ENCODE measurements around the gene SOST.
"Not testable (repeated sequence)": the region's sequence is repeated elsewhere in the genome, so short reads cannot be mapped to it uniquely, and the experiment has no call there.

Gene SOST

DNA sequence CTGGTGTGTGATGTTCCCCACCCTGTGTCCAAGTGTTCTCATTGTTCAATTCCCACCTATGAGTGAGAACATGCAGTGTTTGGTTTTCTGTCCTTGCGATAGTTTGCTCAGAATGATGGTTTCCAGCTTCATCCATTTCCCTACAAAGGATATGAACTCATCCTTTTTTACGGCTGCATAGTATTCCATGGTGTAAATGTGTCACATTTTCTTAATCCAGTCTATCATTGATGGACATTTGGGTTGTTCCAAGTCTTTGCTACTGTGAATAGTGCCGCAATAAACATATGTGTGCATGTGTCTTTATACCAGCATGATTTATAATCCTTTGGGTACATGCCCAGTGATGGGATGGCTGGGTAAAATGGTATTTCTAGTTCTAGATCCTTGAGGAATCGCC is 34.1 kb upstream of the SOST start:
- not testable (repeated sequence) for H3K4me2 ChIP-seq (ENCODE audit: low read length, poor library complexity, severe bottlenecking); H3K4ac ChIP-seq (ENCODE audit: low read depth in 1 of 2, low read length in 2 of 2); H2BK5ac ChIP-seq (ENCODE audit: low read depth, low read length, poor library complexity, severe bottlenecking); DNase-seq; H3K27me3 ChIP-seq (ENCODE audit: control insufficient read depth in 1 of 2, insufficient read depth in 1 of 2, low read length in 2 of 2); H3K18ac ChIP-seq (ENCODE audit: low read depth in 1 of 2, low read length in 2 of 2); H2AFZ ChIP-seq (ENCODE audit: low read depth, low read length); H2BK12ac ChIP-seq (ENCODE audit: low read length in 2 of 2); H3K4me3 ChIP-seq (ENCODE audit: insufficient read depth in 1 of 2, low read depth in 1 of 2, low read length in 2 of 2); H3K9ac ChIP-seq (ENCODE audit: low read length); H4K91ac ChIP-seq (ENCODE audit: low read length); H2BK15ac ChIP-seq (ENCODE audit: low read depth, poor library complexity, severe bottlenecking); H2BK120ac ChIP-seq (ENCODE audit: low read depth, low read length); H3K36me3 ChIP-seq (ENCODE audit: control insufficient read depth in 1 of 2, insufficient read depth in 2 of 2, low read depth in 1 of 2, low read length in 2 of 2); H2AK5ac ChIP-seq (ENCODE audit: low read length, severe bottlenecking); H3K27ac ChIP-seq (ENCODE audit: low read length, poor library complexity, severe bottlenecking); H3K23ac ChIP-seq (ENCODE audit: low read length in 2 of 2); H3K14ac ChIP-seq (ENCODE audit: low read length in 2 of 2); H3K79me1 ChIP-seq (replicated peaks; ENCODE audit: low read length, poor library complexity, severe bottlenecking); H4K8ac ChIP-seq (ENCODE audit: low read length); H3K9me3 ChIP-seq (ENCODE audit: control insufficient read depth, low read length); H3K4me1 ChIP-seq (ENCODE audit: control insufficient read depth, insufficient read depth, low read depth, low read length)
- 86% methylated on average over 1 of the region's 4 CpGs for WGBS

DNA sequence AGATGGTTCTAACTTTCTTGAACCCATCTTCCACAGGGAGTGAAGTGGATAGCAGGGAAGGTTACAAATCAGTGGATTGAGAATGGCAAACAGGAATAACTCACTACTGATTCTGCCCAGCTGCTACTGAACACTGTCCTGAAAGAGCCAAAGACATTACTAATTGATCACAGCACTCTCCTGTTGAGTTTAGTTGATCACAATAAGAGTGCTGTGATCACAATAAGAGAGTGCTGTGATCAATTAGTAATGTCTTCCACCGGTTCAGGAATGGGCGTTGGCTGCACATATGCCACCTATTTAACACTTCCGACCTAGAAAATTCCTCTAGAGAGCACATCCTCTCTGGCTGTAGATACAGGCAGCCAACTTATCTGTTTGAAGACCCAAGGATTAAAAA is 33.0 kb upstream of the SOST start:
- WGBS: 14% methylated on average over 3 of the region's 3 CpGs
- H2AFZ ChIP-seq (ENCODE audit: low read depth, low read length): no peak overlapping the region
- no peak overlapping the region for H4K91ac ChIP-seq (ENCODE audit: low read length)
- H3K14ac ChIP-seq (ENCODE audit: low read length in 2 of 2): no peak overlapping the region
- H3K27me3 ChIP-seq (ENCODE audit: control insufficient read depth in 1 of 2, insufficient read depth in 1 of 2, low read length in 2 of 2): no peaks in the 10 kb centered on the region
- H2AK5ac ChIP-seq (ENCODE audit: low read length, severe bottlenecking): no peak overlapping the region
- H3K79me1 ChIP-seq (replicated peaks; ENCODE audit: low read length, poor library complexity, severe bottlenecking): no peaks in the 10 kb centered on the region
- H2BK12ac ChIP-seq (ENCODE audit: low read length in 2 of 2): no peak overlapping the region
- peak overlapping the region in 1 of 2 experiments; percentile 29 for H3K4me3 ChIP-seq (ENCODE audit: insufficient read depth in 1 of 2, low read depth in 1 of 2, low read length in 2 of 2)
- no peak overlapping the region for H3K23ac ChIP-seq (ENCODE audit: low read length in 2 of 2)
- H4K8ac ChIP-seq (ENCODE audit: low read length): no peak overlapping the region
- no peak overlapping the region for H3K27ac ChIP-seq (ENCODE audit: low read length, poor library complexity, severe bottlenecking)
- no peak overlapping the region for H3K9ac ChIP-seq (ENCODE audit: low read length)
- H2BK120ac ChIP-seq (ENCODE audit: low read depth, low read length): no peak overlapping the region
- H2BK15ac ChIP-seq (ENCODE audit: low read depth, poor library complexity, severe bottlenecking): no peak overlapping the region
- H3K4me1 ChIP-seq (ENCODE audit: control insufficient read depth, insufficient read depth, low read depth, low read length): peaks cover 3% of the 10 kb centered on the region
- H3K36me3 ChIP-seq (ENCODE audit: control insufficient read depth in 1 of 2, insufficient read depth in 2 of 2, low read depth in 1 of 2, low read length in 2 of 2): no peaks in the 10 kb centered on the region
- no peaks in the 10 kb centered on the region for H3K9me3 ChIP-seq (ENCODE audit: control insufficient read depth, low read length)
- H3K18ac ChIP-seq (ENCODE audit: low read depth in 1 of 2, low read length in 2 of 2): no peak overlapping the region
- peak overlapping the region; percentile 39 for H3K4me2 ChIP-seq (ENCODE audit: low read length, poor library complexity, severe bottlenecking)
- H3K4ac ChIP-seq (ENCODE audit: low read depth in 1 of 2, low read length in 2 of 2): no peak overlapping the region
- DNase-seq: peak; percentile 55
- H2BK5ac ChIP-seq (ENCODE audit: low read depth, low read length, poor library complexity, severe bottlenecking): no peak overlapping the region

DNA sequence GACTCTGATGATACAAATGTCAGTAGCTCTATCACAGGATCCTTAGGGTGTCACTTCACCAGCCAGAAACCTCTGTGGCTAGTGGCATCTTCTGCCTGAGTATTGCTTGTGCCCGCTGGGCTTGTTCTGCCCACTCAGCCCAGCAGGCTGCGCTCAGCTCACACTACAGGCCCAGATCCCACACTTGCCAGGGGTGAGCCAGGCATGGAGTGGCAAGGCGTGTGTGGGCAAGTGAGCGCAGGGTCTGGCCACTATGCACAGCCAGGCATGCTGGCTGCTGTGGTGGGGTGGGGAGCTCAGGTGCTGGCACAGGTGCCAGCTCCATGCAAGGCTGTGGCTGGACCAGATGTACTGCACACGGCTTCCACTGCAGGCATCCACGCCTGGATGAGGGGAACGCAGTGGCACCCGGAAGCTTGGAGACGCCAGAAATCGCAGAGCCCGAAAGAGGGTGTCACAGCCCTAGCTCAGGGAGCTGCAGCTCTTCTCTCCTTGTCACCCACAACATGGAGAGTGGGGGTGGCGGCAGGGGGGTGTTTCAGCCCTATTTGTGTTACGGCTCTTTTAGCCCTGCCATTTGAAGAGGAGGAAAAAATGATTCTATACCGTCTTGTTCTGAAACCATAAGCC is 31.8 kb upstream of the SOST start:
- H2AK5ac ChIP-seq (ENCODE audit: low read length, severe bottlenecking): no peak overlapping the region
- H3K4me1 ChIP-seq (ENCODE audit: control insufficient read depth, insufficient read depth, low read depth, low read length): peaks cover 3% of the 10 kb centered on the region
- no peaks in the 10 kb centered on the region for H3K27me3 ChIP-seq (ENCODE audit: control insufficient read depth in 1 of 2, insufficient read depth in 1 of 2, low read length in 2 of 2)
- no peak overlapping the region for H2BK5ac ChIP-seq (ENCODE audit: low read depth, low read length, poor library complexity, severe bottlenecking)
- H4K8ac ChIP-seq (ENCODE audit: low read length): no peak overlapping the region
- no peak overlapping the region for H3K4me2 ChIP-seq (ENCODE audit: low read length, poor library complexity, severe bottlenecking)
- 86% methylated on average over 14 of the region's 14 CpGs for WGBS
- H3K9me3 ChIP-seq (ENCODE audit: control insufficient read depth, low read length): no peaks in the 10 kb centered on the region
- H2AFZ ChIP-seq (ENCODE audit: low read depth, low read length): no peak overlapping the region
- H2BK15ac ChIP-seq (ENCODE audit: low read depth, poor library complexity, severe bottlenecking): no peak overlapping the region
- no peaks in the 10 kb centered on the region for H3K36me3 ChIP-seq (ENCODE audit: control insufficient read depth in 1 of 2, insufficient read depth in 2 of 2, low read depth in 1 of 2, low read length in 2 of 2)
- H3K4me3 ChIP-seq (ENCODE audit: insufficient read depth in 1 of 2, low read depth in 1 of 2, low read length in 2 of 2): no peak overlapping the region
- peak overlapping the region in 1 of 2 experiments; percentile 30 for H3K18ac ChIP-seq (ENCODE audit: low read depth in 1 of 2, low read length in 2 of 2)
- H3K9ac ChIP-seq (ENCODE audit: low read length): no peak overlapping the region
- H3K27ac ChIP-seq (ENCODE audit: low read length, poor library complexity, severe bottlenecking): no peak overlapping the region
- peak overlapping the region in 1 of 2 experiments; percentile 96 for H3K14ac ChIP-seq (ENCODE audit: low read length in 2 of 2)
- H4K91ac ChIP-seq (ENCODE audit: low read length): no peak overlapping the region
- peak overlapping the region in 1 of 2 experiments; percentile 64 for H2BK12ac ChIP-seq (ENCODE audit: low read length in 2 of 2)
- H3K79me1 ChIP-seq (replicated peaks; ENCODE audit: low read length, poor library complexity, severe bottlenecking): no peaks in the 10 kb centered on the region
- H2BK120ac ChIP-seq (ENCODE audit: low read depth, low read length): no peak overlapping the region
- H3K4ac ChIP-seq (ENCODE audit: low read depth in 1 of 2, low read length in 2 of 2): no peak overlapping the region
- H3K23ac ChIP-seq (ENCODE audit: low read length in 2 of 2): no peak overlapping the region
- no peak for DNase-seq

DNA sequence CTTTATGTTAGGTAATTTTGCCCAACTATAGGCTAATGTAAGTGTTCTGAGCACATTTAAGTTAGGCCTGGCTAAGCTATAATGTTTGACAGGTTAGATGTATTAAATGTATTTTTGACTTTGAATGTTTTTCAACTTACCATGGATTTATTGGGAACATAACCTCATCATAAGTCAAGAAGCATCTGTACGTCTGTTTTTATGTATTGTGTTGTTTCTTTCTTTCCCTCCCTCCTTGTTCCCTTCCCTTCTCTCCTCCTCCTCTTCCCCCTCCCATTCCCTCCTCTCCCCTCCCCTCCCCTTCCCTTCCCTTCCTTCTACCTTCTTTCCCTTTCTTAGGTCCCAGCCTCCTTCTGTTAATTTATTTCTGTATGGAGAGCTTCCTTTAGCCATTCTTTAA is 30.9 kb upstream of the SOST start:
- no peak for DNase-seq
- H2AK5ac ChIP-seq (ENCODE audit: low read length, severe bottlenecking): no peak overlapping the region
- H3K9ac ChIP-seq (ENCODE audit: low read length): no peak overlapping the region
- no peak overlapping the region for H3K23ac ChIP-seq (ENCODE audit: low read length in 2 of 2)
- no peaks in the 10 kb centered on the region for H3K79me1 ChIP-seq (replicated peaks; ENCODE audit: low read length, poor library complexity, severe bottlenecking)
- WGBS: no CpG with 5 or more reads among the region's 1 CpG
- no peak overlapping the region for H2BK5ac ChIP-seq (ENCODE audit: low read depth, low read length, poor library complexity, severe bottlenecking)
- H2BK120ac ChIP-seq (ENCODE audit: low read depth, low read length): no peak overlapping the region
- H3K9me3 ChIP-seq (ENCODE audit: control insufficient read depth, low read length): no peaks in the 10 kb centered on the region
- peaks cover 3% of the 10 kb centered on the region for H3K4me1 ChIP-seq (ENCODE audit: control insufficient read depth, insufficient read depth, low read depth, low read length)
- H4K91ac ChIP-seq (ENCODE audit: low read length): no peak overlapping the region
- no peak overlapping the region for H3K4me3 ChIP-seq (ENCODE audit: insufficient read depth in 1 of 2, low read depth in 1 of 2, low read length in 2 of 2)
- no peak overlapping the region for H3K4ac ChIP-seq (ENCODE audit: low read depth in 1 of 2, low read length in 2 of 2)
- no peak overlapping the region for H3K14ac ChIP-seq (ENCODE audit: low read length in 2 of 2)
- H2BK12ac ChIP-seq (ENCODE audit: low read length in 2 of 2): no peak overlapping the region
- H4K8ac ChIP-seq (ENCODE audit: low read length): no peak overlapping the region
- H2BK15ac ChIP-seq (ENCODE audit: low read depth, poor library complexity, severe bottlenecking): no peak overlapping the region
- no peak overlapping the region for H3K18ac ChIP-seq (ENCODE audit: low read depth in 1 of 2, low read length in 2 of 2)
- H3K27me3 ChIP-seq (ENCODE audit: control insufficient read depth in 1 of 2, insufficient read depth in 1 of 2, low read length in 2 of 2): no peaks in the 10 kb centered on the region
- no peak overlapping the region for H3K4me2 ChIP-seq (ENCODE audit: low read length, poor library complexity, severe bottlenecking)
- no peak overlapping the region for H3K27ac ChIP-seq (ENCODE audit: low read length, poor library complexity, severe bottlenecking)
- no peak overlapping the region for H2AFZ ChIP-seq (ENCODE audit: low read depth, low read length)
- H3K36me3 ChIP-seq (ENCODE audit: control insufficient read depth in 1 of 2, insufficient read depth in 2 of 2, low read depth in 1 of 2, low read length in 2 of 2): no peaks in the 10 kb centered on the region
